NT2/D1 (cell line): ENCODE results near the gene REXO1.

Experiments used
- SUZ12 ChIP-seq: IDR thresholded peaks from 2 replicates; pipeline ENCODE4 v1.6.1; 2011; ENCODE audit not compliant: insufficient read length, insufficient read depth; ENCODE audit errors: extremely low read depth
- ZNF274 ChIP-seq: IDR thresholded peaks from 2 replicates; pipeline ENCODE4 v1.6.1; 2011; ENCODE audit warnings: mild to moderate bottlenecking, low read depth, low read length

DNA sequence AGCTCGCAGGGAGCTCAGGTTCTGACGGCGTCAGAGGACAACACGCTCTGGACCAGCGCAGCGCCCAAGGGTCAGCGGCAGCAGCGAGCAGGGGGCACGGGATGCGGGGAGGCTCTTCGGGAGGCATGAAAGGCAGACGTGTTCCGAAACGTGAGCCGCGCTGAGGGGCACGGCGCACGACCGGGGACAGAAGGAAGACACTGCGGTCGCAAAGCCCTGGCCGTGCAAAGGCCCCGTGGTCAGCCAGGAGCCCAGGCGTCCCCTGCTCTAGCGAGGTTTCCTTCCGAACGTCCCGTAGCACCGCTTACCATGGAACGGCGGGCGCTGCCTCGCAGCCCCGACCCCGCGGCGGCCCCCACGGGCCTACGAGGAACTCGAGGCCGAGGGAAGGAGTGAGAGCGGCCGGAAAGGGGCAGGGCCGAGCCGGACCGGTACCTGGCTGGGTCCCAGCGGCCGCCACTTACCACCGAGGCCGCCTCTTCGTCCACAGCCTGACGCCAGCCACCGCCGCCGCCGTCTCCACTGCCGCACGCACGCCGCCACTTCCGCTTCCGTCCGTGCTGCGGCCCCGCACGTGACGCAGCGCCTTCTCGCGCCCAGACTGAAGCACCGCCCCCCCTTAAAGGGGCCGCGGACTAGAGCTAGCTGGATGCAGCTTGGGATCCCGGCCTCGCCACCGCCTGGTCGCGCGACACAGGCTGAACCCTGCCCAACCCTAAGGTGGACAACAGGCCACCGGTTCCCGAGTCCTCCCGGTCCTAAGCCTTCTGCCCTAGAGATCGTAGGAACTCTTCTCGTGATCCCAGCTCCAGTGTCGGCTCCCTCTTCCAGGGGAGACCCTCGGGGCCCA is 27.6 kb upstream of the REXO1 start:
- no peak for TF ChIP-seq SUZ12
- no peak for TF ChIP-seq ZNF274
